EH (cell line): ENCODE data around the gene ZNF536.

ENCODE experiments used
- DNase-seq: peaks from one replicate; pipeline ENCODE4 v3.0.0-alpha.2; 2015; ENCODE audit warnings: low read depth

ZNF536 gene

GRCh38 chr19:30371960-30372824, at the start of gene ZNF536:
TSS of gene ZNF536 (plus strand) at chr19:30372384. CDS start at chr19:30443563, 71,179 bp downstream.
- DNase-seq: no peak

- no peak for DNase-seq
Measured at GRCh38 chr19:30322641-30323320, 49.4 kb upstream of the ZNF536 start.

GRCh38 chr19:30323904-30324303, 48.3 kb upstream of the ZNF536 start:
- no peak for DNase-seq

- DNase-seq: no peak
Measured at GRCh38 chr19:30324982-30325381, 47.2 kb upstream of the ZNF536 start.

- no peak for DNase-seq
Measured at GRCh38 chr19:30325676-30326392, 46.4 kb upstream of the ZNF536 start.

GRCh38 chr19:30326393-30326710, 45.8 kb upstream of the ZNF536 start:
- no peak for DNase-seq

- DNase-seq: no peak
Measured at GRCh38 chr19:30327331-30327730, 44.9 kb upstream of the ZNF536 start.

- no peak for DNase-seq
Measured at GRCh38 chr19:30328096-30328495, 44.1 kb upstream of the ZNF536 start.

GRCh38 chr19:30330266-30330665, 41.9 kb upstream of the ZNF536 start:
- DNase-seq: no peak

- DNase-seq: no peak
Measured at GRCh38 chr19:30332445-30333234, 39.5 kb upstream of the ZNF536 start.

GRCh38 chr19:30333291-30334065, 38.7 kb upstream of the ZNF536 start:
- DNase-seq: no peak

GRCh38 chr19:30334841-30335240, 37.3 kb upstream of the ZNF536 start:
- DNase-seq: no peak

- DNase-seq: no peak
Measured at GRCh38 chr19:30335306-30335886, 36.8 kb upstream of the ZNF536 start.

GRCh38 chr19:30336290-30336689, 35.9 kb upstream of the ZNF536 start:
- no peak for DNase-seq

- no peak for DNase-seq
Measured at GRCh38 chr19:30338041-30338456, 34.1 kb upstream of the ZNF536 start.

- no peak for DNase-seq
Measured at GRCh38 chr19:30338878-30339623, 33.1 kb upstream of the ZNF536 start.

- no peak for DNase-seq
Measured at GRCh38 chr19:30339624-30340525, 32.3 kb upstream of the ZNF536 start.

- no peak for DNase-seq
Measured at GRCh38 chr19:30340771-30341561, 31.2 kb upstream of the ZNF536 start.
